Hematopoietic multipotent progenitor cell treated with erythropoietin and hydrocortisone succinate and interleukin-3 and kit ligand, for 17 days (in vitro differentiated cells): ENCODE results near the gene EFNA1.

Experiments
- DNase-seq: peaks from one replicate; pipeline ENCODE4 v3.0.0-alpha.2; 2015; ENCODE audit warnings: low spot score

EFNA1 gene, protein sequence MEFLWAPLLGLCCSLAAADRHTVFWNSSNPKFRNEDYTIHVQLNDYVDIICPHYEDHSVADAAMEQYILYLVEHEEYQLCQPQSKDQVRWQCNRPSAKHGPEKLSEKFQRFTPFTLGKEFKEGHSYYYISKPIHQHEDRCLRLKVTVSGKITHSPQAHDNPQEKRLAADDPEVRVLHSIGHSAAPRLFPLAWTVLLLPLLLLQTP

GRCh38 chr1:155127105-155127966, at the start of gene EFNA1:
Gene EFNA1 (plus strand): TSS chr1:155127876. CDS start chr1:155127978, 102 bp downstream.
- DNase-seq: no peak

GRCh38 chr1:155078469-155079209, 49.0 kb upstream of the EFNA1 start, which contains the start of gene EFNA3:
Gene EFNA3 (plus strand): TSS chr1:155078837. CDS start chr1:155078942, 105 bp downstream.
- peak; percentile 64 for DNase-seq

DNA sequence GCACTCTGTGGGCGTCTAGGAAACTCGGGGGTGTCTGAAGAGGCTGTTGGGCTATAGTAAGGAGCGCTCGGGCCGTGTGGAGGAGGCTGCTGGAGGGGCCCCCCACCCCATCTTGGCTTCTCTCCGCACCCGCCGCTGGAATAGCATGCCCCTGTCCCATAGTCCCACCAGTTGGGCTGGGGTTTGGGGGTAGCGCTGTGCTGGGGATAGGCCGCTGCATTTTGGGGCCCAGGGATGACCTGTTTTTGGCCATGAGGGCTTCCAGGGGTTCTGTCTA, 48.5 kb upstream of the EFNA1 start:
- DNase-seq: no peak

DNA sequence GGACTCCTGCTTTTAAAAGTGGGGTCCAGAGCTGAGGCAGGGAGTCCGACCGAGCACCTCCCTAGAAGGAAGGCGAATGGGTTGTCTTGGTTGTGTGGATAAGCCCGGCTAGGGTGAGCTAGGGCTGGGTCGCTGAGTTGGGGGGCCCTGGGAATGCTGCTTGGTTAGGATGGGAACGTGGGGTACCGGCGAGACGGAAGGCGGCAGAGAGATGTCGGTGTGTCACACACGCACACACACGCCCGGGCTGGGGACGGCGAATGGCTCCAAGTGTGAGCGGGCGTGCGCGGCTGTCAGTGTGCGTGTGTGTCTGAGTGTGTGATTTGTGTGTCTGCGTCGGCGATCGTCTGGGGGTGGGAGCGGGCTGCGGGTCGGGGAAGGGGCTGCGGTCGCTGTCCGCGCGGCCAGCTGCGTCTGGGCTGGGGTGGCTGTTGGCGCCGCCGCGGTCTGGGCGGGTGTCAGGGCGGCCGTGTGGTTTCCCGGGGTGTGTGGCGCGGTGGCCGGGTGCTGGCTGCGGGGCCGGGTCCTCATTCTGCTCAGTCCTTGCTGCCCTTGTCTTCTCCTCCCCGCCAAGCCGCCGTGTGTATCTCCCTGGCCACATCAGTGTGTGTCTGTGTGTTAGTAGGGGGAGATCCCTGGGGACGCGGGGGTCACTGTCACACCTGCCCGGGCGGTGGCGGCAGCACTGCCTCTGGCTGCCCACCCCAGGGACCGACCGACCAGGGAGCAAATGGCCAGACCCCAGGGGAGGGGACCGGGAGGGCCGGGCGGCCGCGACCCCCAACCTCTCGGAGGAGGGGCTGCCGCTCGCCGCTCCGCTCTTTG, 48.0 kb upstream of the EFNA1 start:
- no peak for DNase-seq

- no peak for DNase-seq
These were observed 47.1 kb upstream of the EFNA1 start for GRCh38 chr1:155080312-155081228.

GRCh38 chr1:155081472-155082300, 46.0 kb upstream of the EFNA1 start:
- no peak for DNase-seq

DNA sequence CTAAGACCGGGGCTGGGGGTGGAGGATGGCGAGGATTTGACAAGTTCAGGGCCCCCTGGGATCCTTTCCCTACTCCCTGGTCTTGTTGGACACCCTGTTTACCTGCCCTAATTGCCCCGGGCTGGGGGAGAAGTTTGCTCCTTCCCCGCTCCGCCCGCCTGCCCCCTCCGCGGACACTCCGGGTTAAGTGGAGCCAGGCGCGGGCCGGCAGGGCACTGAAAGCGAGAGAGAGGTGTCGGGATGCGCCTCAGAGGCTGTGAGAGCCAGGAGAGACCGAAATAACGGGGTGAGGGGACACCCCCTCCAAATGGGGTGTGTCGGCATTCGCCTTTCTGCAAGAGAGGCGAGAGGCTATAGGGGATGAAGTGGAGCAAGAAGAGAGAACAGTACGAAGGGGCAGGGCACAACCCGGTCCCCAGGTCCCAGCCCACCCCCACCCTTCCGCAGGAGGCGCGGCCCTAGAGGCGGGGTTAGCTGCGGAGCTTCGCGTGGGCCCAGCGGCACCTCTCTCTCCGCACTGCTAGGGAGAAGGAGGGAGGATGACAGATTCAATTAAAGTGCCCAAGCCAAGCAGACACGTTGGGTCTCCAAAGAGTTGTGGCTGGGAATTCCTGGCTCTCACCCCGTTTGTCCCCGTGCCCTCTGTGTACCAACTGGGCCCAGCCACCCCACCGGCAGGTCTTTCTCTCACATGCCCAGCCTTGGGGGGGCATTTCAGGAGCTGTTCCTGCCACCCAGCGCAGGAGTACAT, 45.2 kb upstream of the EFNA1 start:
- no peak for DNase-seq

DNA sequence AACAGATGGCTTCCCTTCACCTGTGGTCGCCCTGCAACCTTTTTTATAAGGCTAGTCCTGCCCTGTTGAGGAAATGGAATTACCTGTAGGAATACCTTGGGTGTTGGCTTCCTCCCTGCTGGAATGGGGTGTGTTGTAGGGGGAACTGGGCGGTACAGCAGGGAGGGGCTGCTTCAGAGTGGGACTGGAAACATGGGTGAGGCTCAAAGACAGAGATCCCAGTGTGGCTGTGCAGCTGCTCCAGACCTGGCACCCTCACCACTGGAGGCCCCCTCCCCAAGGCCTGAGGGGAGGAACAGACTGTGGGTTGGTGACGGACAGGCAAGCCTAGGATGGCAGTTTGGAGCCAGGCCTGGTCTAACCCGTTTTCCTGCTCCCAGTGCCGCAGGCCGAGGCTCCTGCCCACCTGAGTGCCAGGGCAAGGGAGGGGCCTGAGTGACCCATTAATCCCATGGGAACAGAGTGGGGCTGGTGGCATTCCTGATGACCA, 44.6 kb upstream of the EFNA1 start:
- DNase-seq: no peak

- DNase-seq: peak; percentile 80
These were observed 43.6 kb upstream of the EFNA1 start for GRCh38 chr1:155083865-155084721.

DNA sequence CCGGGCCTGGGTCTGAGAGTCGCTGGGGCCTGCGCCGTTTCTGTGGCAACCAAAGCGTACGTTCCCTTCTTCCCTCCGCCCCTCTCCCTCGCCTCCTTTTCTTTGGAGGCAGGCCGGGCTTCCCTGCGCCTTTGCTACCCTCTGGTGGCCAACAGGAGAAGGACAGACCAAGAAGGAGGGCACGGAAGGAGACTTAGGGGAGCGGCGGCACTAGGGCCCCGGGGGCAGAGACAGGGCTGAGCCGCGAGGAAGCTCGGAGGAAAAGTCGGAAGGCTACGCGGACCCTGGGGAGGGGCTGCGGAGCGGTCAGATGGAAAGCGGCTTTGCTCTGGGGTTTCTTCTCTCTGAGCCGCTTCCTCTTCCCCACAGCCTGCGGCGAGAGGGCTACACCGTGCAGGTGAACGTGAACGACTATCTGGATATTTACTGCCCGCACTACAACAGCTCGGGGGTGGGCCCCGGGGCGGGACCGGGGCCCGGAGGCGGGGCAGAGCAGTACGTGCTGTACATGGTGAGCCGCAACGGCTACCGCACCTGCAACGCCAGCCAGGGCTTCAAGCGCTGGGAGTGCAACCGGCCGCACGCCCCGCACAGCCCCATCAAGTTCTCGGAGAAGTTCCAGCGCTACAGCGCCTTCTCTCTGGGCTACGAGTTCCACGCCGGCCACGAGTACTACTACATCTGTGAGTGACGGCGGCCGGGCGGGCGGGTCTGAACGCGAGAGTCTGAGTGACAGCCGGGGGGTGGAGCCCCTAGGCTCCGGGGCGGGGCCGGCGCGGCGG, 42.8 kb upstream of the EFNA1 start:
- DNase-seq: peak; percentile 89

DNA sequence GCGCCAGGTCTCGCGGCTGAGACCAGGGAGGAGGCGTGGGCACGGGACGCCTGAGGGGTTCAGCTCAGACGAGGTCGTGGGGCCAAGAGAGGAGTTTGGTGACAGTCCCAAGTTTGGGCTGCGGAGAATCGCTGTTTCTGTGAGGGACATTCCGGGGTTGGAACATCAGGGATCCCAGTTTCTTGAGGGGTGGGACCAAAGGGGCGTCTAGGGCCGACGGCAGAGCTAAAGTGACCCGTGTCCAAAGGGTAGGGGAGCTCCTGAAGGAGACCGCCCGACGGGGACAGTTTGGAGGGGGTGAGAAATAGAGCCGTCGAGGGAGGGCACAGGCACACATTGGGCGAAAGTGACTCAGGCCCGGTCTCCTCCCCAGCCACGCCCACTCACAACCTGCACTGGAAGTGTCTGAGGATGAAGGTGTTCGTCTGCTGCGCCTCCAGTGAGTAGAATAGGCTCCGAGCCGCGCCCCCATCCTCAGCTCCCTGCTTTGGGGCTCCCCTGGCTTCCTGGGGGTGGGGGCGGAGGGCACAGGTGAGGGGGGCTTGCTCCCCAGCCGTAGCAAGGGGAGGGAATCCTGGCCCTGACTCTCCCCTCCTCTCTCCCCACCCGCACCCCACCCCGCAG, 42.1 kb upstream of the EFNA1 start:
- peak; percentile 88 for DNase-seq

GRCh38 chr1:155086128-155086741, 41.4 kb upstream of the EFNA1 start:
- DNase-seq: peak; percentile 78

DNA sequence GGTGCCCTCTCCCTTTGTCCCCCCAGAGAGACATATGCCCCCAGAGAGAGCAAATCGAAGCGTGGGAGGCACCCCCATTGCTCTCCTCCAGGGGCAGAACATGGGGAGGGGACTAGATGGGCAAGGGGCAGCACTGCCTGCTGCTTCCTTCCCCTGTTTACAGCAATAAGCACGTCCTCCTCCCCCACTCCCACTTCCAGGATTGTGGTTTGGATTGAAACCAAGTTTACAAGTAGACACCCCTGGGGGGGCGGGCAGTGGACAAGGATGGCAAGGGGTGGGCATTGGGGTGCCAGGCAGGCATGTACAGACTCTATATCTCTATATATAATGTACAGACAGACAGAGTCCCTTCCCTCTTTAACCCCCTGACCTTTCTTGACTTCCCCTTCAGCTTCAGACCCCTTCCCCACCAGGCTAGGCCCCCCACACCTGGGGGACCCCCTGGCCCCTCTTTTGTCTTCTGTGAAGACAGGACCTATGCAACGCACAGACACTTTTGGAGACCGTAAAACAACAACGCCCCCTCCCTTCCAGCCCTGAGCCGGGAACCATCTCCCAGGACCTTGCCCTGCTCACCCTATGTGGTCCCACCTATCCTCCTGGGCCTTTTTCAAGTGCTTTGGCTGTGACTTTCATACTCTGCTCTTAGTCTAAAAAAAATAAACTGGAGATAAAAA, 40.7 kb upstream of the EFNA1 start:
- DNase-seq: no peak

GRCh38 chr1:155091071-155092051, 36.3 kb upstream of the EFNA1 start:
- peak; percentile 82 for DNase-seq

DNA sequence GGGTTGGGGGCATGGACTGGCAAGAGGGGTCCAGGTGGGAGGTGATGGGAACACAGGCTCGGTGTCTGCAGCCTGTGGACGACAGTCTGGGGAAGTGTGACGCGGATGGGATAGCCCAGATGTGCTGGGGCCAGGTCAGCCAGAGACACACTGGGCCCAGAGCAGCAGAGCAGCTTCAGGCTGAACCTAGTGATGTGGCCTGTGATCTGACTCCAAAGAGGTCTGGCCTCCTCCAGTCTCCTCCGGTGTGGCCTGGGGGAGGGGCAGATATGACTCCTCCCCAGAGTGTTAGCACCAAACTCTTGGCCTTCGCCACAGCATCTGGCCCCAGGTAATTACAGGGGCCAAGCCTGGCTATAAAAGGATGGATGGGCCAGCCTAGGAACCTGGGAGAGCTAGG, 35.5 kb upstream of the EFNA1 start:
- no peak for DNase-seq
